HepG2 (cell line): ENCODE results near the gene TROAP. TPM values are rescaled to one million over a fixed set of nuclear protein-coding genes. Genes with fewer than 3 reads are reported as not detected.

Experiments used
- CEBPG ChIP-seq: IDR thresholded peaks from 2 replicates; pipeline ENCODE4 v1.6.1; 2016
- EED ChIP-seq: sonication (generic); formaldehyde crosslinking; IDR thresholded peaks from 2 replicates; pipeline ENCODE4 v1.5.0; 2020; ENCODE audit warnings: mild to moderate bottlenecking, missing genetic modification reagents
- ETS1 ChIP-seq: sonication (generic); formaldehyde crosslinking; IDR thresholded peaks from 2 replicates; pipeline ENCODE4 v1.4.0; 2020; ENCODE audit warnings: missing genetic modification reagents
- IKZF1 ChIP-seq: fragments of 450-650 bp; IDR thresholded peaks from 2 replicates; pipeline ENCODE4 v1.7.1; 2016
- KDM5B ChIP-seq: sonication (generic); formaldehyde crosslinking; IDR thresholded peaks from 2 replicates; pipeline ENCODE4 v1.4.0; 2020; ENCODE audit warnings: missing genetic modification reagents, mild to moderate bottlenecking, borderline replicate concordance
- MBNL3 ChIP-seq: fragments of 250-450 bp; sonication (Bioruptor Pico); conservative IDR thresholded peaks from 2 replicates; pipeline ENCODE4 v1.8.0; 2022; ENCODE audit warnings: mild to moderate bottlenecking, inconsistent platforms
- NFYB ChIP-seq: sonication (generic); formaldehyde crosslinking; IDR thresholded peaks from 2 replicates; pipeline ENCODE4 v1.4.0; 2020; ENCODE audit warnings: missing genetic modification reagents
- PHF5A ChIP-seq: IDR thresholded peaks from one replicate; pipeline ENCODE4 v1.6.1; 2018; ENCODE audit warnings: low read depth, missing genetic modification reagents; ENCODE audit not compliant: unreplicated experiment
- SMAD1 ChIP-seq: sonication (generic); formaldehyde crosslinking; IDR thresholded peaks from 2 replicates; pipeline ENCODE4 v1.4.0; 2020; ENCODE audit warnings: missing genetic modification reagents, low read depth, mild to moderate bottlenecking, borderline replicate concordance
- SNAPC2 ChIP-seq: sonication (generic); formaldehyde crosslinking; IDR thresholded peaks from 2 replicates; pipeline ENCODE4 v1.8.1; 2022; ENCODE audit warnings: mild to moderate bottlenecking, missing genetic modification reagents
- TEAD3 ChIP-seq: optimal IDR thresholded peaks from 2 replicates; pipeline ENCODE3; 2016; ENCODE audit warnings: borderline replicate concordance
- TGIF2 ChIP-seq: IDR thresholded peaks from 2 replicates; pipeline ENCODE4 v1.6.1; 2016; ENCODE audit warnings: control low read depth, missing compliant biosample characterization
- ZHX1 ChIP-seq: sonication (generic); formaldehyde crosslinking; IDR thresholded peaks from 2 replicates; pipeline ENCODE4 v1.8.1; 2022; ENCODE audit warnings: low read depth, mild to moderate bottlenecking, missing genetic modification reagents
- ZMYM4 ChIP-seq: sonication (generic); formaldehyde crosslinking; IDR thresholded peaks from 2 replicates; pipeline ENCODE4 v1.8.1; 2023; ENCODE audit warnings: mild to moderate bottlenecking, missing genetic modification reagents
- ZNF383 ChIP-seq: sonication (generic); formaldehyde crosslinking; IDR thresholded peaks from 2 replicates; pipeline ENCODE4 v1.4.0; 2020; ENCODE audit warnings: missing genetic modification reagents, mild to moderate bottlenecking, borderline replicate concordance
- ZNF563 ChIP-seq: sonication (generic); formaldehyde crosslinking; IDR thresholded peaks from 2 replicates; pipeline ENCODE4 v1.8.0; 2022; ENCODE audit warnings: mild to moderate bottlenecking, moderate library complexity, missing genetic modification reagents
- ZNF569 ChIP-seq: sonication (generic); formaldehyde crosslinking; IDR thresholded peaks from 2 replicates; pipeline ENCODE4 v1.5.0; 2020; ENCODE audit warnings: mild to moderate bottlenecking, missing genetic modification reagents, moderate library complexity, borderline replicate concordance
- ZNF577 ChIP-seq: sonication (generic); formaldehyde crosslinking; IDR thresholded peaks from 2 replicates; pipeline ENCODE4 v1.4.0; 2020; ENCODE audit warnings: mild to moderate bottlenecking, low read depth, missing genetic modification reagents, borderline replicate concordance
- ZUFSP ChIP-seq: sonication (generic); formaldehyde crosslinking; IDR thresholded peaks from 2 replicates; pipeline ENCODE4 v1.9.0; 2021; ENCODE audit warnings: missing genetic modification reagents, mild to moderate bottlenecking, borderline replicate concordance
- polyA plus RNA-seq, 8 experiments: library from polyadenylated mRNA; depleted of rRNA in 3 of 8; stranded (reverse) in 7 of 8; unstranded in 1 of 8; fragments of >200 nt; fragmentation: Illumina TruSeq in 4 of 8; extraction: Trizol in 4 of 8; gene quantifications; 2 replicates each; pipeline versions ENCODE4 v1.2.1 to v1.2.3, GENCODE V29; 2011 to 2016; ENCODE audit warnings: low read depth in 4 of 8, missing spikeins in 1 of 8, mixed read lengths in 1 of 8; ENCODE audit not compliant: insufficient read depth in 1 of 8
- total RNA-seq, 5 experiments: library from RNA; depleted of rRNA; stranded (reverse); fragments of >200 nt; fragmentation: Illumina TruSeq; extraction: Trizol; gene quantifications; 2 replicates each; pipeline ENCODE4 v1.2.3, GENCODE V29; 2016; ENCODE audit warnings: low read depth in 1 of 5
- TF ChIP-seq, protein P1 (sequence below): sonication (generic); formaldehyde crosslinking; IDR thresholded peaks from 2 replicates; pipeline ENCODE4 v1.4.0; 2020; ENCODE audit warnings: mild to moderate bottlenecking, missing genetic modification reagents, borderline replicate concordance

TROAP gene
- total and polyA plus RNA-seq, 2 of the 13 experiments (the other 11 are each of a cell fraction or from before 2014, with no cell fraction given), result 22.5 to 30.9 TPM

DNA sequence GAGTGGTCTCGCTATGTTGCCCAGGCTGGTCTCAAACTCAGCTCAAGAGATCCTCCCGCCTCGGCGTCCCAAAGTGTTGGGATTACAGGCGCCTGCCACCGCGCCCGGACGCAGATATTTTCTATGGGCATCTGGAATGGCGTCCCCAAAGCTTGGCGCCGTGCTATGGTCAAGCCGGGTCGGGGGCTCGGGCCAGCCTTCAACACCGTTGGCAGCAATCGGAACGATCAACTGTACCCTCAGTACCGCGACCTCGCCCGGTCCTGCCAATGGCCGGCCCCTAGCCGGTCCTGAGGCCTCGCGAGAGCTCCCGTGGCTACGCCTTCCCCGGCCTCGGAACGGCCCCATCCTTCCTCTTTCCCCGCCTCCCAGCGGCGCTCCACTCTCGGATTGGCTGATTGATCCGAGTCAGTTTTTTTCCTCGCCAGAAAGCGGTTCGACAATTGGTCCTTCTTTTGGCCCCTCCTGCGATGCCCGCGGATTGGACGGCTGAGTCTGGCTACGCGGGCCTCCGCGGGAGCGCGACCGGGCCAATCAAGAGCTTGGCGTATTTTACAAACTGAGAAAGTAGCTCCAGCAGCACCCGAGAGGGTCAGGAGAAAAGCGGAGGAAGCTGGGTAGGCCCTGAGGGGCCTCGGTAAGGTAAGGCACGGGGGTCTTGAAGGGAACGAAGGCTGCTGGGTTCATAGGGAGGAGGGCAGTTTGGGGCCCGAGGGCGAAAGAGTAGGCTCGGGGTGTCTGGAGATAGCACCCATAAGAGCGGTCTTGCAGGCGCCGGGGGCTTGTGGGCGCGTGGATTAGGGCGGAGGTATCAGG, at the start of gene TROAP (continued):
- TF ChIP-seq KDM5B (CRISPR knock-in tag) (no peak; the same call in 1 of the 2 replicates), IKZF1 (no peak), TEAD3 (CRISPR knock-in tag) (no peak), ZNF563 (CRISPR knock-in tag) (no peak), SNAPC2 (no peak; the same call in 1 of the 2 replicates), EED (CRISPR knock-in tag) (no peak), SMAD1 (CRISPR knock-in tag) (no peak), ZNF577 (CRISPR knock-in tag) (no peak), ZNF569 (CRISPR knock-in tag) (no peak), CEBPG (no peak), NFYB (CRISPR knock-in tag) (peak; percentile 98), ZUFSP (CRISPR knock-in tag) (no peak), TGIF2 (CRISPR knock-in tag) (peak; percentile 90), ZMYM4 (peak; percentile 89), ZNF383 (no peak), ETS1 (no peak), ZHX1 (CRISPR knock-in tag) (no peak), MBNL3 (CRISPR knock-in tag) (no peak), PHF5A (CRISPR knock-in tag) (no peak)
- TF ChIP-seq, protein P1, sequence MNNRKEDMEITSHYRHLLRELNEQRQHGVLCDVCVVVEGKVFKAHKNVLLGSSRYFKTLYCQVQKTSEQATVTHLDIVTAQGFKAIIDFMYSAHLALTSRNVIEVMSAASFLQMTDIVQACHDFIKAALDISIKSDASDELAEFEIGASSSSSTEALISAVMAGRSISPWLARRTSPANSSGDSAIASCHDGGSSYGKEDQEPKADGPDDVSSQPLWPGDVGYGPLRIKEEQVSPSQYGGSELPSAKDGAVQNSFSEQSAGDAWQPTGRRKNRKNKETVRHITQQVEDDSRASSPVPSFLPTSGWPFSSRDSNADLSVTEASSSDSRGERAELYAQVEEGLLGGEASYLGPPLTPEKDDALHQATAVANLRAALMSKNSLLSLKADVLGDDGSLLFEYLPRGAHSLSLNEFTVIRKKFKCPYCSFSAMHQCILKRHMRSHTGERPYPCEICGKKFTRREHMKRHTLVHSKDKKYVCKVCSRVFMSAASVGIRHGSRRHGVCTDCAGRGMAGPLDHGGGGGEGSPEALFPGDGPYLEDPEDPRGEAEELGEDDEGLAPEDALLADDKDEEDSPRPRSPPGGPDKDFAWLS (CRISPR knock-in tag), result no peak
